IPS DF 19.7 (cell line): ENCODE measurements around the gene LIMCH1.
"Not testable (repeated sequence)": the region's sequence is repeated elsewhere in the genome, so short reads cannot be mapped to it uniquely, and the experiment has no call there.

ENCODE experiments used
- DNase-seq: peaks from one replicate; pipeline ENCODE4 v3.0.0-alpha.2; 2013; ENCODE audit warnings: low read depth, low spot score

Gene LIMCH1

GRCh38 chr4:41640906-41641305 lies 102.9 kb downstream of the LIMCH1 start:
- DNase-seq: no peak

DNA sequence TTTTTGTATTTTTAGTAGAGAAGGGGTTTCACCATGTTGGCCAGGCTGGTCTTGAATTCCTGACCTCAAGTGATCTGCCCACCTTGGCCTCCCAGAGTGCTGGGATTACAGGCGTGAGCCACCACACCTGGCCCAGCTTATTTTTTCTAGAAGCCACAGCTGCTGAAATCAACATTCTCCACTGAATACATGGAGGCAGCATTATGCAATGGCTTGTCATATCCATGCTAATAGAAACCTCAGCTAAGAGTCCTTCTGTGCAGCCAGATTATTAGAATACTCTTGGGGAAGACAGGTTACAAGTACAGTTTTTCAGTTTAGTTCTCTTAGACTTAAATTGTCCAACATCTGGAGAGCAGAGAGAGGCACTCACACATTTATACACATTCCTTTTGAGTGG lies 104.8 kb downstream of the LIMCH1 start:
- not testable (repeated sequence) for DNase-seq

DNA sequence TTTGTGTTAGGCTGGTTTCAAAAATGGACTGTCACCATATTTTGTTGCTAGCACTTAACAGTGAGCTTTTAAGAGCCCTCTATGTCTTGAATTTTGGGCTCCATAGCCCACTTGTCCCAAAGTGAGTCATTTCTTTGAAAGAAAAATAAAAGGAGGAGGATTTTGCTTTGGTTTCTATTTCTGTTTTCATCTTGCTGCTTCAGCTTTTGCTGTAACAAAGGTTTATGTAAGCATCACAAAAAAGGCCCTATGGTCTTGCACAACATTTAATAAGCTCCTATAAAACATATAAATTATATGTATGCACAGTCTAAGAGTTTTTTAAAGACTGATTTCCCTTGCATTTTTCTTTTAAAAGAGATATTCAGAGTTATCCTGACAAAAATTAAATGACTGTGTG lies 105.4 kb downstream of the LIMCH1 start:
- no peak for DNase-seq

GRCh38 chr4:41644288-41644914 lies 106.4 kb downstream of the LIMCH1 start:
- peak; percentile 65 for DNase-seq

- DNase-seq: no peak
Observed at GRCh38 chr4:41644915-41645295, 106.9 kb downstream of the LIMCH1 start.

DNA sequence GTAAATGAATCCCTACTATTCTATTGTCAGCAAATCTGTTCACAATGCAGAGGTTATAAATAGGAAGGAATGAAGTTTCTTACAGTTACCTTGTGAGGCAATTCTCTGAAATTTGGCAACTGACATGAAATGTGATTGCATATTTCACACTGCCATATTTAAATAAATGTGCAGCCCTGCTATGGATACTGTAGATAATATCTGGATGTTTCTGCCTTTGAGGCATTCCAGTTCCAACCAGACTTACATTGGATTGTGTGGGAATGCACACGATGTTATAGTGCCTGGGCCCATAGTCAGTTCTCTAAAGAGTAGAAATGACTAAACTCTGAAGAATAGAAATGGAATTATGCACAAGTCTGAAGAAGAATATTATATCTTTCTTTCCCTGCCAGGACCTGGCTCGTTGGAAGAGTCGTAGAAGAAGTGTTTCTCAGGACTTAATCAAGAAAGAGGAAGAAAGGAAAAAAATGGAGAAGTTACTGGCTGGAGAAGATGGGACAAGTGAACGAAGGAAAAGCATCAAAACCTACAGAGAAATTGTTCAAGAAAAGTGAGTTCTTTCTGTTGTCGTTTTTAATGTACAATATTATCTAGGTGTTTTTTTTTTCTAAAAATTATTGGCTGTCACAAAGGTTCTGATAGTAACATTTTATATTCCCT lies 107.9 kb downstream of the LIMCH1 start:
- no peak for DNase-seq

DNA sequence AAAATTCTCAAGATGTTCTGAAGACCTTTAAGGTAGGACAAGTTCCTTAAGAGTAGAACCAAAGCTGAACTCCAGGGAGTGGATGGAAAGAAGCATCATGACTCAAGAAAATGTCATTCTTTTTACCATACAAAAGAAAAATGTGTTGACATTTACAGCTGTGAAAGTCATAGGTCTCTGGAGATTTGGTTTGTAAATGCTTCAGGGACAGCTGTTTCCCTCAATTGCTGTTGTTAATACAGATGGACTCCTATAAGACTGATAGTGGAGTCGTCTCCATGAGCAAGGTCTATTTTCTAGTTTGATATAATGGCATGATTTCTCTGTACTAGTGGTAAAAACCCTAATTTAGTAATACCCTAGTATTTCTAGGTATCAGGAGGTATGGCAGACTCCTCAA lies 108.9 kb downstream of the LIMCH1 start:
- no peak for DNase-seq

GRCh38 chr4:41647383-41647782 lies 109.4 kb downstream of the LIMCH1 start:
- no peak for DNase-seq

- DNase-seq: not testable (repeated sequence)
Observed at GRCh38 chr4:41651150-41651549, 113.2 kb downstream of the LIMCH1 start.

DNA sequence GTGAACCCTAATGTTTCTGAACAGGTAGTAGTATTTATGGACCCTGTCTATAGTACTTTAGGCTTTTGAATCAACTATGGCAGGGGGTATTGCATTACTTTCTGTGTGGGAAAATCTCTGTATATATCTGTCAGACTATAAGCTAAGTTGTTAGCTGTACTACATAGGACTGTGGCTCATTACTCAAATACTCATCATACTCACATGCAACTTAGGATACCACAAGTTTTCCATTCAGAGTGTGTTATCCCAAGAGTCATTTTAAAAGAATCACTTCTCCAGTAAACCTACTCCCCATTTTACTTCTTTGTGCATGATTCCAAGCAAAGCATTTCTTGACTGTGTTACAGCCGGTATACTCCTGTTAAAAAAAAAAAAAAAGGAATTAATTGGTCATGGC lies 115.0 kb downstream of the LIMCH1 start:
- DNase-seq: no peak

- DNase-seq: no peak
Observed at GRCh38 chr4:41653523-41653922, 115.6 kb downstream of the LIMCH1 start.

GRCh38 chr4:41655177-41655576 lies 117.2 kb downstream of the LIMCH1 start:
- no peak for DNase-seq

- no peak for DNase-seq
Observed at GRCh38 chr4:41656106-41656505, 118.1 kb downstream of the LIMCH1 start.

DNA sequence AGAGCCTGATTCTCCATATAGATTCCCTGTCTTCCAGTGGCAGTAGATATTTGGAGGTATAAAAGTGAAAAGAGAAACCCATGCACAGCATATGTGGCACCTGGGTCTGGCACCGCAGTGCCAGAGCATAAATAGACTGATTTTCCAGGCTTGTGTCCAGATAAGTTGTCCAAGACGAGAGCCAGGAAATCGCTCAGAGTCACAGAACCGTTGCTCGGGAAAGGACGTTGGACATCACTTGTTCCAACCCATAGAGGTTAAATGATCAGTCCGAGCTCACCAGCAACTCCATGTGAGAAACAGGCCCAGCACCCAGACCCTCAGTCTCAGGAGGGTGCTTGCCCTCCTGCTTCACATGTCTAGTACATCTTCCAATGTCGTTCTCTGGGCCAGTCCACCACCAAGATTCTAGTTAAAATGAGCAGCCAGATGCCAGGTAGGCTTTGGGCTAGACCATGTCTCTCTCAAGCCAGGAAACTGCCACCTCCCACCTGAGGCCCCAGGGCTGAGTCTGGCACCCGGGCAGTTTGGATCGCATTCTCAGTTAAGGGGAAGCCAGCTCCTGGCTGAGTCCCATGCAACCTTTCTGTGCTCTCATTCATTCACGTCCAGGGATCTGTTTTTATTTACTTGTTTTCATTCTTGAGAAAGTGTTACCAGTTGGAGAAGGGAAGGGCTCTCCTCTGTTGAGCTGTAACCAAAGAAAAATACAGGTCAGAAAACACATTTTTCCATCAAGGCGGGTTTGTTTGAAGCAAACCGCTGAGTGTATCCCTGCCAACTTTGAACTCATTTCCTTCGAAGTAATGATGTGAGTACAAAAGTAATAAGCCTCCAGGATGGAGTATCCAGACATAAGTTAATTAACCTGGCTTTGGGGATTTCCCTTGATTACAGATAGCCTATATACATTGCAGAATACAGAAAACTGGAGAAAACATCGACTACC lies 118.9 kb downstream of the LIMCH1 start:
- DNase-seq: no peak

DNA sequence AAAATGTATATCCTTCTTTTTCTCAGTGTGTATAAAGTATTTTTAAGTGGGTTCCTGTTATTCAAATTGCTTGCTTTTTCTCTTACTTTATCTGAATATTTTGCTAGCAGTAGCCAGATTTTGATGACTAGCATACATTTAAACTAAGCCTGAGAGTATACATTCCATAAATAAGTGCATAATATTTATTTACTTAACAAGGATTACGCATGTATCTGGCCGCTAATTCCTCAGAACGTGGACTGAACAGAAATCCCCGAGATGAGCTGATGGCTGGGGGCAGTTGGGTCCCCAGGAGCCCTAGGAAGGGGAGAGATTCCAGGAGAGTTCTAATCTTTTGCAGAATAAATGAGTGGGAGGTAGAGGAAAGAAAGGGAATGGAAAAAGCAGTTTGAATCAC lies 119.6 kb downstream of the LIMCH1 start:
- DNase-seq: no peak

- no peak for DNase-seq
Observed at GRCh38 chr4:41658163-41658562, 120.2 kb downstream of the LIMCH1 start.

GRCh38 chr4:41660352-41660751 lies 122.4 kb downstream of the LIMCH1 start:
- no peak for DNase-seq

- no peak for DNase-seq
Observed at GRCh38 chr4:41661442-41662076, 123.6 kb downstream of the LIMCH1 start.

DNA sequence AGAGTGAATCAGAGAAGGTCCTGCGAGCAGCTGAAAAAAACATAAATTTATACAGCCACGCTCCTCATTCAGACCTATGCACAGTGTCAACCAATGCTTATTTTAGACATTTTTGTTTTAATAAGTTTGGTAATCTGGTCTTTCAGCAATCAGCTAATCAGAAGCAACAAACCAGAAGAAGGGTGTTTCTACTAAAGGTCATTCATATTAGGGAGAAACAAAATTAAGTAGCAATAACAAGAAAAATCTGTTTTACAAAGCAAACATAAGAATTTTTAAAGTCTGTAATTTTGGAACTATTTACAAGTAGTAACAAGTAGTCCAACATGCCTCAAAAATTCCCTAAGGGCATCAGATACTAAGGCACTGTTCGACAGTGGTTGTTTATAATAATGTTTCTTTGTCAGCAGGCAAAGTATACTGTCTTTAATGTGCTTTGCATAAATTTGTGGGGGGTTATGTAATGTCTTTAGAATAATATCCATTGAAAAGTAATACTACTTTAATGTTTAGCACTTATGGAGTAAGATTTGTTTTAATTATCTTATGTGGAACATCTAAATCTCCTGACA lies 127.8 kb downstream of the LIMCH1 start:
- DNase-seq: no peak

- no peak for DNase-seq
Observed at GRCh38 chr4:41668024-41668423, 130.1 kb downstream of the LIMCH1 start.

- DNase-seq: no peak
Observed at GRCh38 chr4:41670530-41670929, 132.6 kb downstream of the LIMCH1 start.

DNA sequence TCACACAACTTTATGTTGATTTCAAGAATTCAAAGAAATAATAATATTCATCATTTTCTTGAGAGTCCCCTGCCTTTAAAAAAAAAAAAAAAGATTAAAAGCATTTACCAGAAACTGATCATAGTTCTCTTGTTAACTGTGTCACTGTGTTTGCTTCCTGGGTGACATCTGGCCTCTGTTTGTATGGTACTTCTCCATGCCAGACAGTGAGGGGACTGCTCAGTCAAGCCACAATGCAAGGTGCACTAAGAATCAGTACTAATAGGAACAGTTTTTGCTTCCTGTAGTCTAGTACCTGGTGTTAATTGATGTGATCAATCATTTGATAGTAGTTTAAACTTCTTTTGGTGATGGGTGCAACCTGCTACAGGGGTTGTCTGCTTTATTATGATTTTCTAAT lies 133.0 kb downstream of the LIMCH1 start:
- no peak for DNase-seq
